NCI-H1417 treated with DMSO at 0.1 percent for 48 hours (cell line): ENCODE results near the gene RFX8.
"Not testable (repeated sequence)": the region's sequence is repeated elsewhere in the genome, so short reads cannot be mapped to it uniquely, and the experiment has no call there.

Source experiments
- DNase-seq: peaks from one replicate; lab custom pipeline; 2025; lab: John Stamatoyannopoulos, UW

The RFX8 gene

DNA sequence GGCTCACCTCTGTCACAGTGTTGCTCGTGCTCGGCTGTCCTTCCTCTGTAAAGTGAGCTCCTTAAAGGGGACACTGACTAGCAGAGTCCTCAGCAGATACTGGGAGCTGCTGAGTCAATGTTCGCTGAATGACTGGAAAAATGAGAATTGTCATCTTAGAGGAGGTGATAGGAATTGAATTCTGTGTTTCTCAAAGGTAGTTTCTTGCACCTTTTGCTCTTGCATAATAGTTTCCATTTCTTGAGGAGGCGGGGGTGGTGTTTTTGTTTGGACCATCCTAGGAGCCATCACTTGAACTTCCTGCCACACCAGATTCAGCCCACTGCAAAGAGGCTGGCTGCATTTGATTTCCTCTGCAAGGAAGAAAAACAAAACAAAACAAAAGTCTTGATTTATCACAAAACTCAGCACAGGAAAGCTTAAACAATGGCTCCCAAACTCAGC is 11.4 kb upstream of the RFX8 start:
- DNase-seq, result no peak

DNA sequence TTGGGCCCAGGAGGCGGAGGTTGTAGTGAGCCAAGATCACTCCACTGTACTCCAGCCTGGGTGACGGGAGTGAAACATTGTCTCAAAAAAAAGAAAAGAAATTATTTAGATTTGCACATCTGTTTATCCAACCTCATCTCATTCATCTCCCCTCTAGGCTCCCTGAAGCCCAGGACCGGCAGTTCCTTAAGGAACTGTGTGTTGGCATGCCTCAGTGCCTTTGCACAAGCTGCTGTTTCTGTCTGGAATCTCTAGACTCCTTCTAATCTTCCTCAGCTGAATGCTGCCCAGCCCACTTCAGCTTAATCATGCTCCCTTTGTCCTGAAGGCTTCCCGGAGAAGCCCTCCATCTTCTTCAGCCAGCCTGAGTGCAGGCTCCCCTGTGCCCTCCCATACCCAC is 10.9 kb upstream of the RFX8 start:
- DNase-seq, result no peak

GRCh38 chr2:101480764-101481163 is 5.9 kb upstream of the RFX8 start:
- DNase-seq, result no peak

GRCh38 chr2:101479810-101480209 is 4.9 kb upstream of the RFX8 start:
- no peak for DNase-seq

DNA sequence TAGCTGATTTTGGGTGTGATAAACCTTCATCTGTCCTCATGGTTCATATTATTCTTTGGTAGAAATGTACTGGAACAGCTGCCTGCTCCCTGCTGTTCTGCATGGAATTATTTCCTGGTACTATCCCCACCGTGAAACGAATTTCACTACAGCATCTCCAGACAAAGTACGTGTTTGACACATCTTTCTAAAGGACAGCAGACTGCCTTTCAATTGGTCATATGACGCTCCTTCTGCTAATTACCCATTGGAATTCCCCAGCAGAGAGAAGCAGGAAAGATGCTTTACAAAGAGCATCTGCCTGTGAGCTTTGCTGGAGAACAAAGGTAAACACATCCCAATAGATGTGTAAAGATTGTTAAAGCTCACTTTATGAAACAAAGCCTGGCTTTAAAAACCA is 4.4 kb upstream of the RFX8 start:
- no peak for DNase-seq

DNA sequence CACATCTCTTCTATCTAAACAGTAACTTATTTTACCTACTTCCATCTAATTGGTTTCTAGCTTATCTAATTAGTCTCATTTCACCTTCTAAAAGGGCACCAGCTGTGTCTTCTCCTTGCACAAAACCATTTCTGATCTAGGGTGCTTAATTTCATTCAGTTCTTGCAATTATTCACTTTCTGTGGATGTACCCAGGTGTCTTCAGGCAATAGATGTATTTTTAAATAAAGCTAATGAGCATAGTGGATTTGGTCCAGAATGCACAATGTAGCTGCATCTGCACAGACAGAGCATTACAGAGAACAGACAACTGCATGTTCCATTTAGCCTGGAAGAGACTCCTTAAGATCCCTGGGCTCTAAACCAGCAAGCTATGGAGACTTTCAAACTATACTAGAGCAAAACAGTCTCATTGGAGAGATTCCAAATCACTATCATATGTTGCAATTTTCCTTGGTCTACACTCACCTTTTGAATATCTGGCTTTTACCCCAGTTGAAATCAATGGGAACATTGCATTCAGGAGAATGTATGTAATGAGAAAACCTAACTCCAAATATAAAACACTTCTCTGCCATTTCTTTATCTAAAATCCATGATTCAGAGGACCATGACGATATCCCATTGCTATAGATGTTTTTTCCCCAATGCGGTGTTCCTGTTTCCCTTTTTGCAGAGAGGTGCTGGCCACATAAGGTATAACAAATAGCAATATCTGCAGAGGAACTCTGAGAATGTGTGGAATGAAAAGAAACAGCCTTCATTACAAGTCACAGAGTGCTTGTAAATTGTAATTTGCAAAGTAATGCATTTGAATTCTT is 3.5 kb upstream of the RFX8 start:
- no peak for DNase-seq

DNA sequence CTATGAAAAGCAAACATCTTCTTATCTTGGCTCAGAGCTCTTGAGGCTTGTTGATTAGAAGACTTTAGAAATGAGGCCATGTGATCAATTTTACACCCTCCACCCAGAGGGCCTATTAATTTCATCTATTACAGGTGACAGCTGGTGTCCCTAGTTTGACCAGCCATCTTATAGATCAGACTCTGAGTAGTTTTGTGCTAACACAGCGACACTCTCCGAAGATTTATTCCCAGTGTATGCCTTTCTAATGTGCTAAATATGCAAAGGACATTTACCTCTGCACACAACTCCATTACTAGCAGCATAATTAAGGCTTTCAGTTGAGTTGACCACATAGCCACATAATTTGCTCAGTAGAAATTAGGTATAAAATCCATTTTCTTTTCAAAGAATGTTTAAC is 2.6 kb upstream of the RFX8 start:
- no peak for DNase-seq

GRCh38 chr2:101476605-101477208 is 1.8 kb upstream of the RFX8 start:
- no peak for DNase-seq

- no peak for DNase-seq
Observed at GRCh38 chr2:101473911-101474701, 806 bp downstream of the RFX8 start.

- no peak for DNase-seq
Observed at GRCh38 chr2:101473591-101473910, 1.4 kb downstream of the RFX8 start.

GRCh38 chr2:101469863-101470262 is 5.0 kb downstream of the RFX8 start:
- DNase-seq, result no peak

DNA sequence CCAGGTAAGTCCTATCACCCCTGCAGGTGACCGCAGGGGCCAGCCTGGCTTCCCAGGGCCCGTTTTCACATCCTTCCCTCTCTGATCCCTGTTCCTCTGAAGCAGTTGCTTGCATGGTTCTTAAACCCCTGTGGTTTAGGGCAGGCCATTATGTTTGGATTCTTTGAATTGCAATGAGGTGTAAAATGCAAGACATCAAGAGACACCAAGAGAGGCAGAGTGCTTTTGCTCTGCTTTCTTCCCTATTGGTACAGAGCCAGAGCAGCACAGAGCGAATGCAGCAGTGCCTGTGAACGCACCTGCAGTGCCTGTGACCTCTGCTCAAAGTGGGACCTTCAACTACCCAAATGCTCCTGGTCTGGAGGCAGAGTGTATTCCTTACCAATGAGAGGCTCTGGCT is 7.6 kb downstream of the RFX8 start:
- DNase-seq, result no peak

DNA sequence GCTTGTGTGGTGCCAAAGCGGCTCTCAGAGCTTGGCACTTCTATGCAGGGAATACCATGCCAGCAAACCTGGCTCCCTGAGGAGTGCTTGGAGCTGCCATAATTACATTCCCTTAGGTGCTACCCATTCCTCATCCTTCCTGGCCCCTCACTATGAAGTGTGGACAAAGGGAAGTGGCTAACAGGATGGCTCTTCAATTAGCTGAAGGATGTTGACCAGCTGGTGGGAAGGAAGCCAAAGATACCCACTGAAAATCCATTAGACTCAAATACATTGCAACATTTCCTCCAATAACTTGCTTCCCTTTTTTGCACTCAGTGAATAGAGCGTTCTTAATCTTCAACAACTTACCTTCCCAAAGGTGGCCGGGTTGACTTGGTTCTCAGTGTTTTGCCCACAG is 8.5 kb downstream of the RFX8 start:
- DNase-seq, result no peak

GRCh38 chr2:101464841-101465240 is 10.1 kb downstream of the RFX8 start:
- no peak for DNase-seq

DNA sequence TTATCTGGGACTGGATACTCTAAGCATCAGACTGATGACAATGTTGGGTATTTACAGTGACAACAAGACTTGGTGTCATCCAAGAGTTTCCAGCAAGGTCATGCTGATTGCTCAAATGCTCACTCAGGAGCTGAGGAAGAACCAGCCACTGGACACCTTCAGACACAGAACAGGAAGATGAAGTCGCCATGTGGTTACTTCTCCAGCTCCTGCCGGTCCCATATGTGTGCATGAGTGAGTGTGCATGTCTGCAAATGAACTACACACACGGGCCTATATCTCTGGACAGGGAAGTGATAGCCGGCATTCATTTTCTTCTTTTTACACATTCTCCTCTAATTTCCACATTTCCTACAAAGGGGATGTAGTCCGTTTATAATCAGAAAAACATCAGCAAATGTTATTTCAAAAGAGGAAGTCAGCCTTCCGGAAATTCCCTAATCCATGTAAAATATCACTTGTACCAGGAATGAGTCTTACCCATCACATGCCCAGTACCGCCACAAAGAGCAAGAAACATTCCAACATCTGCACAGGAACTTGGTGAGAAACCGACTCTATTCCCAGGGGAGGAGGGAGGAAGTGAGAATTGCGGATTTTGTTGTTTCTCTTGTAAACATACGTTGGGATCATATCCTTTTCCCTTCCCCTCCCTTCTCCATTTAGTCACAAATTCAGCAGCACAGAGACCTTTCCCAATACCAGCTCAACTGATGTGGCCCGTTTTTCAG is 10.8 kb downstream of the RFX8 start:
- DNase-seq, result no peak

DNA sequence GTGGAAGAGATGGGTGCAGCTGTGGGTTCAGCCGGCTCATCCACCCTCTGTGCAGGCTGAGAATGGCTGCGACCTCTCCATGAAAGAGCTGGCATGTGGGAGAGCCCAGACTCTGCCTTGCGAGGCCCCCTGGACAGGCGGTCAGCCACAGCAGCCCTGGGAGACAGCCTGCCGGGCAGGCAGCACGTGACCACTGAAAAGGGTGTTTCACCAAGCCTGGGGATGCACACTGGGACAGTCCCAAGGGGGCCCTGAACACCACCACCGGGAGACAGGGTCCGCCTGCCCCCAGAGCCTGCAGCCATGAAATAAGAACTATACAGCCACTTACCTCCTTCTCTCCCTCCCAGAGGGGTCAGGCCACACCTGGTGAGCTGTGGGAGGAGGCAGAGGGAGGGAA is 11.5 kb downstream of the RFX8 start:
- no peak for DNase-seq

GRCh38 chr2:101461381-101461780 is 13.5 kb downstream of the RFX8 start:
- no peak for DNase-seq

GRCh38 chr2:101454408-101454807 is 20.5 kb downstream of the RFX8 start:
- DNase-seq, result not testable (repeated sequence)

GRCh38 chr2:101450965-101451364 is 23.9 kb downstream of the RFX8 start:
- no peak for DNase-seq

DNA sequence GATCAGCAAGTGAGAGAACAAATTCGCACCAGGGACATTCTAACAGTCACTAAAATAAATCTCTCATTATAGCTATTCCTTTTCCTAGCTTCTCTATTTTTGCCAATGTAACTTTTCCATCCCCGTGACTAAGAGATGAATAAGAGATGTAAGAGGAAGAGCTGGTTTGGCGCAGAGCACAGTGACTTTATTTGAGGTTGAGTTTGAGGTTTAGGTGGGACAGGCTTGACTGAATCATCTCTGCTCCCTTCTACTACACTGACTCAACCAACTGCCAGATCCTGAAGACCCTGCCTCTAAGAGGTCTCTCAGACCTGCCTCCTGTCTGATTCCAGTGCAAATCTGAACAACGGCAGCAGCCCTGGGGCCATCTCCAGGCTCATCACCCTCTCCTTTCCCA is 28.0 kb downstream of the RFX8 start:
- DNase-seq, result no peak

DNA sequence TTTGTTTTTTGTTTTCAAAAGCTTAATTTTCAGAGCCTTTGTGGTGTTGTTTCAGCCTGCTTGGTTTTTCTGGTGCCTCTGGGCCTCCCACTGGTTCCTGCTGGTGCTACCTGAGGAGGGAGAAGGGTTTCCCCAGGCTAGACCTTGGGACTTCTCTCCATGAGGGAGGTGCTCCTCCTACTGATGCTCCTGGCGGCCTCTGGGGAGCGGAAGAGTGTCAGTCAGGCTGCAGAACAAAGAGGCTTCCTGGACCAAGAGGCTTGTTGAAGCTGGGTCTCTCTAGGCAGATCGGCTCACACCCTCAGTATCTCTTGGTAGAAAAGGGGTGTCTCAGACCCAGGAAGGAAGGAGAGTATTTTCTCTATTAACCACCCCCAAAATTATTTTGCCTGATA is 32.2 kb downstream of the RFX8 start:
- no peak for DNase-seq

DNA sequence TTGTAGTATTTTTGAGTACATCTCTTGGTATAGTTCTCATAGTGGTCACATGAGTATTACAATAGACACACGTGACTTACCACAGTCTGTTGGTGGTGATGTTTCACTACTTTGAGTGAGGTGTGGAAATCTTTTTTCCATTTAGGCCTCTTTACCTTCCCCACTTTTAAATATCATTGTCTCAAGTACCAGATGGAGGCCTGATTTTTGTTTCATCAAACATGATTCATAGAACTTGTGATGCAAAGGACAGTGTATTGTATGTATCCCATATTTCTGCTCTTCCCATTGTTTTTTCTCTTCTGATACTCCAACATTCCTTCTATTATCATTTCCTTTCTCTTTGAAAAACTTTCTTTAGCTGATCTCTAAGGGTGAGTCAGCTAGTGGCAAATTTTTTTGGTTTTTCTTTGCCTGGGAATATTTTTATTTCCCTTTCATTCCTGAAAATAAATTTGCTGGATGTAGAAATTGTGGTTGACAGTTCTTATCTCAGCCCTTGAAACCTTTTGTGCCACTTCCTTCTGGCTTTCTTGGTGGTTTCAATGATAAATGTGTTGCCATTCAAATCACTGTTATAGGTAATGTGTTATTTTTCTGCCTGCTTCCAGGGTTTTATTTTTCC is 32.8 kb downstream of the RFX8 start:
- DNase-seq, result no peak
